ENCODE data around the gene LHX4.
A peak's percentile ranks its signal among the peaks of the same experiment; 100 is the strongest.

Gene LHX4

GRCh38 chr1:180230791-180231505 lies 884 bp downstream of the LHX4 start:
- peaks cover 74 to 89% of the 10 kb centered on the region in 2 donors for H3K27me3 ChIP-seq (ENCODE audit: control insufficient read depth in 1 of 2, insufficient read depth in 2 of 2, low read length in 2 of 2)
- peak overlapping the region; percentile 41 to 58 for H3K4me3 ChIP-seq (ENCODE audit: low read depth in 1 of 2, low read length in 2 of 2)
- no peak overlapping the region for H3K9ac ChIP-seq (ENCODE audit: low read length)
- peaks cover 8% of the 10 kb centered on the region for H3K9me3 ChIP-seq (ENCODE audit: low read length)
- peaks cover 44% of the 10 kb centered on the region for H3K4me1 ChIP-seq (ENCODE audit: insufficient read depth, low read length)
- no peaks in the 10 kb centered on the region for H3K36me3 ChIP-seq (ENCODE audit: insufficient read depth, low read length)
- H3K27ac ChIP-seq (ENCODE audit: low read depth, low read length) = no peak overlapping the region

- Histone ChIP-seq H3K9ac (ENCODE audit: low read length) (no peak overlapping the region), H3K4me1 (ENCODE audit: insufficient read depth, low read length) (peaks cover 48% of the 10 kb centered on the region), H3K36me3 (ENCODE audit: insufficient read depth, low read length) (no peaks in the 10 kb centered on the region), H3K27ac (ENCODE audit: low read depth, low read length) (no peak overlapping the region), H3K27me3 (ENCODE audit: control insufficient read depth in 1 of 2, insufficient read depth in 2 of 2, low read length in 2 of 2) (peaks cover 80 to 89% of the 10 kb centered on the region in 2 donors), H3K4me3 (ENCODE audit: low read depth in 1 of 2, low read length in 2 of 2) (peak overlapping the region; percentile 41 to 58), H3K9me3 (ENCODE audit: low read length) (peaks cover 8% of the 10 kb centered on the region)
Measured at GRCh38 chr1:180231506-180231921, 1.4 kb downstream of the LHX4 start.

- H3K9me3 ChIP-seq (ENCODE audit: low read length) = peaks cover 8% of the 10 kb centered on the region
- H3K27ac ChIP-seq (ENCODE audit: low read depth, low read length) = no peak overlapping the region
- peak overlapping the region in 1 of 2 donors; percentile 58 for H3K4me3 ChIP-seq (ENCODE audit: low read depth in 1 of 2, low read length in 2 of 2)
- peaks cover 51% of the 10 kb centered on the region for H3K4me1 ChIP-seq (ENCODE audit: insufficient read depth, low read length)
- H3K27me3 ChIP-seq (ENCODE audit: control insufficient read depth in 1 of 2, insufficient read depth in 2 of 2, low read length in 2 of 2) = peaks cover 84 to 90% of the 10 kb centered on the region in 2 donors
- no peaks in the 10 kb centered on the region for H3K36me3 ChIP-seq (ENCODE audit: insufficient read depth, low read length)
- H3K9ac ChIP-seq (ENCODE audit: low read length) = no peak overlapping the region
Measured at GRCh38 chr1:180231936-180232335, 1.9 kb downstream of the LHX4 start.

- Histone ChIP-seq H3K9me3 (ENCODE audit: low read length) (peaks cover 8% of the 10 kb centered on the region), H3K36me3 (ENCODE audit: insufficient read depth, low read length) (no peaks in the 10 kb centered on the region), H3K27ac (ENCODE audit: low read depth, low read length) (no peak overlapping the region), H3K4me3 (ENCODE audit: low read depth in 1 of 2, low read length in 2 of 2) (no peak overlapping the region), H3K9ac (ENCODE audit: low read length) (no peak overlapping the region), H3K4me1 (ENCODE audit: insufficient read depth, low read length) (peaks cover 54% of the 10 kb centered on the region), H3K27me3 (ENCODE audit: control insufficient read depth in 1 of 2, insufficient read depth in 2 of 2, low read length in 2 of 2) (peaks cover 87 to 92% of the 10 kb centered on the region in 2 donors)
Measured at GRCh38 chr1:180232521-180233043, 2.5 kb downstream of the LHX4 start.

GRCh38 chr1:180233191-180234011 lies 3.3 kb downstream of the LHX4 start:
- H3K4me3 ChIP-seq (ENCODE audit: low read depth in 1 of 2, low read length in 2 of 2) = no peak overlapping the region

GRCh38 chr1:180234369-180235076 lies 4.5 kb downstream of the LHX4 start:
- no peak overlapping the region for H3K4me3 ChIP-seq (ENCODE audit: low read depth in 1 of 2, low read length in 2 of 2)
- H3K9ac ChIP-seq (ENCODE audit: low read length) = no peak overlapping the region
- H3K27me3 ChIP-seq (ENCODE audit: control insufficient read depth in 1 of 2, insufficient read depth in 2 of 2, low read length in 2 of 2) = peaks cover 89 to 90% of the 10 kb centered on the region in 2 donors
- H3K36me3 ChIP-seq (ENCODE audit: insufficient read depth, low read length) = no peaks in the 10 kb centered on the region
- H3K4me1 ChIP-seq (ENCODE audit: insufficient read depth, low read length) = peaks cover 48% of the 10 kb centered on the region
- H3K9me3 ChIP-seq (ENCODE audit: low read length) = peaks cover 8% of the 10 kb centered on the region
- no peak overlapping the region for H3K27ac ChIP-seq (ENCODE audit: low read depth, low read length)

More at GRCh38 chr1:180233191-180234011, 3.3 kb downstream of the LHX4 start:
- Histone ChIP-seq H3K4me1 (ENCODE audit: insufficient read depth, low read length) (peaks cover 54% of the 10 kb centered on the region), H3K9me3 (ENCODE audit: low read length) (peaks cover 8% of the 10 kb centered on the region), H3K27ac (ENCODE audit: low read depth, low read length) (no peak overlapping the region), H3K9ac (ENCODE audit: low read length) (no peak overlapping the region), H3K36me3 (ENCODE audit: insufficient read depth, low read length) (no peaks in the 10 kb centered on the region), H3K27me3 (ENCODE audit: control insufficient read depth in 1 of 2, insufficient read depth in 2 of 2, low read length in 2 of 2) (peaks cover 86 to 90% of the 10 kb centered on the region in 2 donors)

- H3K9me3 ChIP-seq (ENCODE audit: low read length) = peaks cover 8% of the 10 kb centered on the region
- no peaks in the 10 kb centered on the region for H3K36me3 ChIP-seq (ENCODE audit: insufficient read depth, low read length)
- peaks cover 95% of the 10 kb centered on the region in 2 donors for H3K27me3 ChIP-seq (ENCODE audit: control insufficient read depth in 1 of 2, insufficient read depth in 2 of 2, low read length in 2 of 2)
- H3K9ac ChIP-seq (ENCODE audit: low read length) = no peak overlapping the region
- peaks cover 48% of the 10 kb centered on the region for H3K4me1 ChIP-seq (ENCODE audit: insufficient read depth, low read length)
- H3K27ac ChIP-seq (ENCODE audit: low read depth, low read length) = no peak overlapping the region
- no peak overlapping the region for H3K4me3 ChIP-seq (ENCODE audit: low read depth in 1 of 2, low read length in 2 of 2)
Measured at GRCh38 chr1:180235077-180235501, 5.0 kb downstream of the LHX4 start.

GRCh38 chr1:180235502-180236239 lies 5.6 kb downstream of the LHX4 start:
- Histone ChIP-seq H3K9ac (ENCODE audit: low read length) (no peak overlapping the region), H3K27me3 (ENCODE audit: control insufficient read depth in 1 of 2, insufficient read depth in 2 of 2, low read length in 2 of 2) (peaks cover 95 to 96% of the 10 kb centered on the region in 2 donors), H3K4me1 (ENCODE audit: insufficient read depth, low read length) (peaks cover 43% of the 10 kb centered on the region), H3K27ac (ENCODE audit: low read depth, low read length) (no peak overlapping the region), H3K9me3 (ENCODE audit: low read length) (peaks cover 8% of the 10 kb centered on the region), H3K36me3 (ENCODE audit: insufficient read depth, low read length) (no peaks in the 10 kb centered on the region), H3K4me3 (ENCODE audit: low read depth in 1 of 2, low read length in 2 of 2) (no peak overlapping the region)

GRCh38 chr1:180236698-180237509 lies 6.8 kb downstream of the LHX4 start:
- Histone ChIP-seq H3K4me1 (ENCODE audit: insufficient read depth, low read length) (peaks cover 32% of the 10 kb centered on the region), H3K36me3 (ENCODE audit: insufficient read depth, low read length) (no peaks in the 10 kb centered on the region), H3K27me3 (ENCODE audit: control insufficient read depth in 1 of 2, insufficient read depth in 2 of 2, low read length in 2 of 2) (peaks cover 90 to 91% of the 10 kb centered on the region in 2 donors), H3K9me3 (ENCODE audit: low read length) (peaks cover 8% of the 10 kb centered on the region), H3K4me3 (ENCODE audit: low read depth in 1 of 2, low read length in 2 of 2) (no peak overlapping the region), H3K9ac (ENCODE audit: low read length) (no peak overlapping the region), H3K27ac (ENCODE audit: low read depth, low read length) (no peak overlapping the region)

GRCh38 chr1:180237869-180238476 lies 7.9 kb downstream of the LHX4 start:
- peaks cover 32% of the 10 kb centered on the region for H3K4me1 ChIP-seq (ENCODE audit: insufficient read depth, low read length)
- H3K27me3 ChIP-seq (ENCODE audit: control insufficient read depth in 1 of 2, insufficient read depth in 2 of 2, low read length in 2 of 2) = peaks cover 79 to 81% of the 10 kb centered on the region in 2 donors
- no peaks in the 10 kb centered on the region for H3K36me3 ChIP-seq (ENCODE audit: insufficient read depth, low read length)
- no peak overlapping the region for H3K9ac ChIP-seq (ENCODE audit: low read length)
- no peak overlapping the region for H3K4me3 ChIP-seq (ENCODE audit: low read depth in 1 of 2, low read length in 2 of 2)
- no peaks in the 10 kb centered on the region for H3K9me3 ChIP-seq (ENCODE audit: low read length)
- no peak overlapping the region for H3K27ac ChIP-seq (ENCODE audit: low read depth, low read length)

Data from muscle layer of colon (tissue), 2 donors.